GM18519 (cell line): ENCODE measurements around the gene CCDC74B.
"Not testable (repeated sequence)": the region's sequence is repeated elsewhere in the genome, so short reads cannot be mapped to it uniquely, and the experiment has no call there.

Source experiments
- ATAC-seq: cut with Tn5 transposase; IDR thresholded peaks from one replicate; pipeline ENCODE4 v1.9.1; 2021; ENCODE audit warnings: mild to moderate bottlenecking, moderate library complexity; ENCODE audit not compliant: unreplicated experiment, low FRiP score

The CCDC74B gene

DNA sequence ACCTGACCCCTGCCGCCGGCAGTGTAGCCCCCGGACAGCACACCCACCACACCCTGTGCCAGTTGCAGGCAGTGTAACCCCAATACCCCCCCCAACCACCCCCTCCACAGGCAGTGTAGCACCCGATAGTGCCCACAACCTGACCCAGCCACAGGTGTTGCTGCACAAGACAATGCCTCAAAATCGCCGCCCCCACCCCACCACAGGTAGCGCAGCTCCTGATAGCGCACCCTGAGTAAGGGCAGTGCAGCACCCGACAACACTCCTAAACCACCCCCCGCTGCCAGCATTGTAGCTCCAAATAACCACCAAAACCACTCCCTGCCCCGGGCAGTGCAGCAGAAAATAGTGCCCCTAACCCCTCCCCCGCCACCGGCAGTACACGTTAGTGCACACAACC is 16.4 kb downstream of the CCDC74B start:
- ATAC-seq, result not testable (repeated sequence)

DNA sequence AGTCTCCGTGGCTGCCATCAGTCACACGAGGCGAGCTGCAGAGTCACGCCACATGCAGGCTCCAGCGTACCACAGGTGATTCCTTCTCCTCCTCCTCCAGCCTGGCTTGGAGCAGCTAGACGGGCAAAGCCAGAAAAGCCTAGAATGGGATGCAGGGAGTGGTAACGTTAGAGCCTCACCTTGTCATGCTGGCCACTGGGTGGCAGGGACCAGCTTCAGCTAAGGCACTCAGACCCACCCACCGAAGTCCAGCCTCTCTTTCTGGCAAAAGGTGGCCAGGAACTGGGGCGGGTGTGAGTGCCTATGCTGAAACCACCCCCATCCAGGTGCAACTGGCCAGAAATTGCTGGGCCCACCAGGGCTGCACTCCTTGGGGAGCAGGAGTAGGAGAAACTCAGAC is 17.2 kb downstream of the CCDC74B start:
- not testable (repeated sequence) for ATAC-seq

GRCh38 chr2:130120924-130121323 is 24.0 kb downstream of the CCDC74B start:
- ATAC-seq, result not testable (repeated sequence)

DNA sequence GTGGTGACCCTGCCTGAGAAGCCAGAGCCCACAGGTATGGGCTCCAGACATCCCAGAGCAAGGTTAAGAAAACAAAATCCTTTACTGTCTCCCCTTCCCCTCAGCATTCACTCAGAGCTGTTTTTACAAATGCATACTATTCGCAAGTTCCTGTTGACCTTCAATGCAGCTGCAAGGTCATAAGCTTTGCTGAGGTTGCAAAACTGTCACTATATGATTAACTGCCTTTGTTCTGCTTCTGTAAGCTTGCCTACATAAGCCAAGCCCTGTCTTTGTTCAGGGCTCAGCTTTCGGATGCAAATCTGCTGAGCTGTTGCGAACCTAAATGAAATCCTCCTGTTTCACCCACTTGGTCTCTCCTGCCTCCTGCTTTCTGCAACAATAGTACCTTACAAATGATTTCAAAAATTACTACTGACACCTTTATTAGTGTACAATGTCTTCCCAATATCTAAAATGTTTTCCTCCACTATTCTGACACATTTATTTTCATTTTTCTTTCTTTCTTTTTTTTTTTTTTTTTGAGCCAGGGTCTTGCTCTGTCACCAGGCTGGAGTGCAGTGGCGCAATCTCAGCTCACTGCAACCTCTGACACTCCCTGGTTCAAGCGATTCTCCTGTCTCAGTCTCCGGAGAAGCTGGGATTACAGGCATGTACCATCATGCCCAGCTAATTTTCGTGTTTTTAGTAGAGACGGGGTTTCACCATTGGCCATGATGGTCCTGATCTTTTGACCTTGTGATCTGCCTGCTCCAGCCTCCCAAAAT is 42.1 kb downstream of the CCDC74B start:
- ATAC-seq, result not testable (repeated sequence)
